HCT116 (cell line): ENCODE results near the gene LAPTM4A. TPM values are rescaled to one million over a fixed set of nuclear protein-coding genes. Genes with fewer than 3 reads are reported as not detected.

Experiments used
- ATAC-seq: fragments of 200-7000 bp; cut with Tn5 transposase; 2 replicates; pipeline ENCODE4 v1.9.1; 2020; ENCODE audit warnings: mild to moderate bottlenecking, moderate library complexity
- BruUV-seq: library from RNA; stranded (reverse); fragments of 400-500 nt; replicated peaks from 2 replicates; lab custom pipeline; 2021; lab: Mats Ljungman, UMichigan
- CTCF ChIA-PET: fragments of 300-600 bp; sonication (Branson Sonifier 250); formaldehyde crosslinking; loops from one replicate; lab custom pipeline; 2021; ENCODE audit warnings: antibody characterized with exemption; lab: Charles Lee
- POLR2A ChIA-PET: fragments of 300-600, 350-600 bp; sonication (Branson Sonifier 250); formaldehyde crosslinking; loops from one replicate; lab custom pipeline; 2021; ENCODE audit warnings: antibody characterized with exemption; lab: Charles Lee
- RAD21 ChIA-PET, 2 experiments: fragments of 300-600 bp; sonication (Branson Sonifier 250); formaldehyde crosslinking; loops; one replicate each; lab custom pipeline; 2023; ENCODE audit warnings: low total read pairs in 2 of 2; ENCODE audit not compliant: uncharacterized antibody in 2 of 2, unreplicated experiment in 2 of 2, low non-redundant PET in 1 of 2; lab: Charles Lee
- DNase-seq: peaks from one replicate; pipeline ENCODE4 v3.0.0-alpha.2; 2010; ENCODE audit warnings: low read depth, low spot score
- H2AFZ ChIP-seq: fragments of 200-600 bp; shearing (Covaris generic), sonication (generic); 2 replicates; pipeline ENCODE4 v1.6.1; 2017; ENCODE audit warnings: low read depth, mixed run types, mixed read lengths, antibody characterized with exemption, low read length; ENCODE audit not compliant: poor library complexity, severe bottlenecking
- H3K27ac ChIP-seq: 2 replicates; pipeline ENCODE4 v1.5.1; 2012; ENCODE audit warnings: low read depth, low read length
- H3K27me3 ChIP-seq: fragments of 200-600 bp; sonication (generic); 2 replicates; pipeline ENCODE4 v1.6.1; 2016; ENCODE audit warnings: mixed run types, low read length, mixed read lengths; ENCODE audit not compliant: insufficient read depth
- H3K36me3 ChIP-seq, 2 experiments: fragments of 200-500 bp in 1 of 2; fragments of 200-600 bp in 1 of 2; sonication (Bioruptor generic) in 1 of 2; sonication (generic) in 1 of 2; 2 replicates each; pipeline versions ENCODE4 v1.5.1 to v1.6.1; 2014 to 2016; ENCODE audit warnings: low read length in 2 of 2, inconsistent platforms in 1 of 2, mixed read lengths in 1 of 2, mixed run types in 1 of 2; ENCODE audit not compliant: insufficient read depth in 2 of 2, control insufficient read depth in 1 of 2
- H3K4me1 ChIP-seq, 2 experiments: fragments of 200-600 bp in 1 of 2; sonication (generic) in 1 of 2; 2 replicates each; pipeline versions ENCODE4 v1.5.1 to v1.6.1; 2012 to 2017; ENCODE audit warnings: low read length in 2 of 2, inconsistent platforms in 1 of 2, mild to moderate bottlenecking in 1 of 2, mixed read lengths in 1 of 2, mixed run types in 1 of 2, moderate library complexity in 1 of 2; ENCODE audit not compliant: insufficient read depth in 2 of 2, control insufficient read depth in 1 of 2
- H3K4me2 ChIP-seq: fragments of 200-600 bp; sonication (generic); 2 replicates; pipeline ENCODE4 v1.6.1; 2017; ENCODE audit warnings: mixed run types, low read length, mixed read lengths
- H3K4me3 ChIP-seq, 2 experiments: fragments of 200-600 bp in 1 of 2; sonication (generic) in 1 of 2; replicated peaks in 1 of 2; 2 replicates each; pipeline ENCODE4 v1.5.1; 2011 to 2016; ENCODE audit warnings: low read length in 2 of 2, control low read depth in 1 of 2, low read depth in 1 of 2, mild to moderate bottlenecking in 1 of 2, mixed read lengths in 1 of 2, mixed run types in 1 of 2
- H3K79me2 ChIP-seq: fragments of 200-600 bp; sonication (generic); 2 replicates; pipeline ENCODE4 v1.6.1; 2017; ENCODE audit warnings: mild to moderate bottlenecking, mixed run types, low read length, moderate library complexity, mixed read lengths; ENCODE audit not compliant: insufficient read depth
- H3K9ac ChIP-seq: fragments of 200-600 bp; sonication (generic); 2 replicates; pipeline ENCODE4 v1.6.1; 2016; ENCODE audit warnings: low read length, mixed read lengths
- H3K9me2 ChIP-seq: fragments of 200-600 bp; sonication (generic), shearing (Covaris generic); 2 replicates; pipeline ENCODE4 v1.6.1; 2017; ENCODE audit warnings: mixed run types, mild to moderate bottlenecking, moderate library complexity; ENCODE audit not compliant: insufficient read depth
- H3K9me3 ChIP-seq, 2 experiments: fragments of 200-500 bp in 1 of 2; fragments of 200-600 bp in 1 of 2; sonication (Bioruptor generic) in 1 of 2; sonication (generic) in 1 of 2; 2 replicates each; pipeline ENCODE4 v1.6.1; 2014 to 2017; ENCODE audit warnings: low read length in 2 of 2, mixed read lengths in 2 of 2, inconsistent platforms in 1 of 2, low read depth in 1 of 2, mild to moderate bottlenecking in 1 of 2, mixed run types in 1 of 2, moderate library complexity in 1 of 2; ENCODE audit not compliant: control insufficient read depth in 1 of 2, insufficient read depth in 1 of 2
- H4K20me1 ChIP-seq: fragments of 200-600 bp; sonication (generic), shearing (Covaris generic); 2 replicates; pipeline ENCODE4 v1.6.1; 2017; ENCODE audit warnings: mixed run types, mild to moderate bottlenecking, moderate library complexity; ENCODE audit not compliant: insufficient read depth
- POLR2AphosphoS5 ChIP-seq: IDR thresholded peaks from 2 replicates; pipeline ENCODE4 v1.6.1; 2011; ENCODE audit warnings: mild to moderate bottlenecking, low read depth, low read length, moderate library complexity
- SIN3A ChIP-seq: IDR thresholded peaks from 2 replicates; pipeline ENCODE4 v1.6.1; 2012; ENCODE audit warnings: low read depth
- SRF ChIP-seq: IDR thresholded peaks from 2 replicates; pipeline ENCODE4 v1.6.1; 2012; ENCODE audit warnings: low read depth
- ZBTB33 ChIP-seq: IDR thresholded peaks from 2 replicates; pipeline ENCODE4 v1.6.1; 2011; ENCODE audit warnings: mild to moderate bottlenecking, low read length, moderate library complexity; ENCODE audit not compliant: insufficient replicate concordance; ENCODE audit errors: extremely low read depth
- ZFX ChIP-seq: fragments of 450-650 bp; IDR thresholded peaks from 2 replicates; pipeline ENCODE4 v1.6.1; 2017
- ZNF274 ChIP-seq: fragments of 200-500 bp; sonication (Bioruptor generic); IDR thresholded peaks from 2 replicates; pipeline ENCODE4 v1.6.1; 2014; ENCODE audit warnings: mild to moderate bottlenecking, low read depth, low read length, inconsistent platforms
- intact Hi-C: fragments of 100-400 bp; cut with micrococcal nuclease; formaldehyde crosslinking; loops from 2 replicates; pipeline ENCODE4 v1.10.0; 2022
- total RNA-seq: library from RNA; stranded (reverse); gene quantifications from one replicate; pipeline ENCODE4 v1.2.1, GENCODE V29; 2021; ENCODE audit not compliant: unreplicated experiment

Gene LAPTM4A
- total RNA-seq, 1 experiment from 2014 or later = 84.5 TPM

- no peak overlapping the region for H3K9ac ChIP-seq
- ChIA-PET CTCF (interaction anchor here (1.5 kb wide), 1 partner anchor 51 kb away, joined by 6 read pairs; no protein-coding TSS in a partner anchor), POLR2A (interaction anchor here (1.6 kb wide), 1 partner anchor 15 kb away, joined by 6 read pairs; the partner anchor contains the start of gene LAPTM4A)
Measured at GRCh38 chr2:20065885-20066602, 14.6 kb upstream of the LAPTM4A start.

GRCh38 chr2:20064841-20065240 is 13.4 kb upstream of the LAPTM4A start:
- Histone ChIP-seq H3K4me2 (no peak overlapping the region), H3K36me3 (no peaks in the 10 kb centered on the region), H3K27me3 (no peaks in the 10 kb centered on the region), H3K9me3 (no peaks in the 10 kb centered on the region), H3K27ac (no peak overlapping the region), H3K4me3 (no peak overlapping the region), H4K20me1 (no peaks in the 10 kb centered on the region), H3K9ac (no peak overlapping the region), H3K4me1 (peaks cover 0 to 10% of the 10 kb centered on the region in 2 experiments; a peak in 3 of 4 replicates), H2AFZ (no peak overlapping the region), H3K9me2 (no peaks in the 10 kb centered on the region), H3K79me2 (no peaks in the 10 kb centered on the region)
- intact Hi-C loops = no loop called here
- TF ChIP-seq SRF (no peak), ZBTB33 (no peak), ZFX (no peak), SIN3A (no peak)
- RAD21 ChIA-PET = no interaction called here
- DNase-seq = no peak
- no peak for ATAC-seq
- POLR2A ChIA-PET = no interaction called here
- CTCF ChIA-PET = no interaction called here
- no TSS peak for BruUV-seq

More at GRCh38 chr2:20065885-20066602, 14.6 kb upstream of the LAPTM4A start:
- no peaks in the 10 kb centered on the region for H3K79me2 ChIP-seq
- peak; percentile 79 for ATAC-seq
- no peaks in the 10 kb centered on the region for H3K9me2 ChIP-seq
- H3K4me3 ChIP-seq = no peak overlapping the region
- no peaks in the 10 kb centered on the region for H3K9me3 ChIP-seq
- no peaks in the 10 kb centered on the region for H4K20me1 ChIP-seq
- TF ChIP-seq ZNF274 (no peak), POLR2AphosphoS5 (peak; percentile 54; the same call in 1 of the 2 replicates)
- TF ChIP-seq, all 23 proteins: peak for 1
- intact Hi-C loops = no loop called here
- DNase-seq = no peak
- RAD21 ChIA-PET = interaction anchor here in 1 of 2 experiments (0.6 kb wide), 1 partner anchor 56 kb away, joined by 3 read pairs; no protein-coding TSS in a partner anchor
- peaks cover 0 to 10% of the 10 kb centered on the region in 2 experiments; a peak in 3 of 4 replicates for H3K4me1 ChIP-seq
- H3K27ac ChIP-seq = no peak overlapping the region
- no peak overlapping the region for H2AFZ ChIP-seq
- no peaks in the 10 kb centered on the region for H3K36me3 ChIP-seq
- no peaks in the 10 kb centered on the region for H3K27me3 ChIP-seq
- H3K4me2 ChIP-seq = peak overlapping the region; percentile 44
- BruUV-seq = no TSS peak
